T-helper 1 cell treated with Interleukin-12 subunit alpha and Interleukin-12 subunit beta and Interleukin-4 antibody, amounts not matched to agents 30 ng/mL and 1 ng/mL, for 36 hours (primary cell): ENCODE results near the gene VAV3. TPM values are rescaled to one million over a fixed set of nuclear protein-coding genes. Genes with fewer than 3 reads are reported as not detected.

Experiments
- intact Hi-C: fragments of 100-400 bp; cut with micrococcal nuclease; formaldehyde crosslinking; loops from one replicate; pipeline ENCODE4 v1.15.1; 2024
- total RNA-seq: library from RNA; stranded (reverse); gene quantifications from 2 replicates; pipeline ENCODE4 v1.2.3, GENCODE V29; 2022

VAV3 gene
- total RNA-seq, 1 donor from 2014 or later = 2.0 TPM

GRCh38 chr1:107547363-107548155, 417.4 kb downstream of the VAV3 start:
- intact Hi-C loops = no loop called here

DNA sequence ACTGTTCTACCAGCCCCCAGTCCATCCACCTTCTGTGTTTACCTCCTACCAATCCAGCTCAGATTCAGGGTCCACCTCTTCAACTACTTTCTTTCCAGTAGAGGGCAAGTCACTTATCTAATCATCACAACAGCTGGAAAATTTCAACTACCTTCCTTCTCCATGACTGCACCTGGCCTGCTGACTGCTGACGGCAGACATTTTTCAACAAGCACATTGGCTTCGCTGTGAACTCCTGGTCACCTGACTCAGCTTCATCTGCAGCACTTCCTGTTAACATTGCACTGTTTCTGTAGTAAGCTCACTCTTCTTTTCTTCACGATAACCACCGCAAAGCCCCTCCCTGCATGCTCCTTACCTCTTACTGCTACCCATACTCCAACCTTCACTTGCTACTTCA, 418.4 kb downstream of the VAV3 start:
- intact Hi-C loops = no loop called here

DNA sequence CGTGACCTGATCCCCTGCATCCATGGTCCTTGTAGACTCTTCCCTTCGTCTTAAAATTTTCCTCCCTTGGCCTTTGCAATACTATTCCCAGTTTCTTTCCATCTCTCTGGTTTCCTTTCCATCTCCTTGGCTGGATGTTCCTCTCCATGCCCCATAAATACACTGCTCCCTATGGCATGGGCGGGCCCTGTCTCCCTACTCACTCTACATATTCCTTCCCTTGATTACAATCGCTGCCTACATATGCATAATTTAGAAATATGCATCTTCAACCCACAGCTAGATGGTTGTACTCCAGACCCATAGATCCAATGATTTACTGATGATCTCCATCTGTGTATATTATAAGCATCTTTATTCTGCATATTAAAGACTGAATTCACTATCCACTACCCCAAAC, 419.1 kb downstream of the VAV3 start:
- intact Hi-C loops = no loop called here

- intact Hi-C loops = no loop called here
Measured at GRCh38 chr1:107545056-107545577, 419.9 kb downstream of the VAV3 start.

- intact Hi-C loops = no loop called here
Measured at GRCh38 chr1:107544285-107544684, 420.7 kb downstream of the VAV3 start.

GRCh38 chr1:107541412-107541811, 423.6 kb downstream of the VAV3 start:
- intact Hi-C loops = no loop called here

DNA sequence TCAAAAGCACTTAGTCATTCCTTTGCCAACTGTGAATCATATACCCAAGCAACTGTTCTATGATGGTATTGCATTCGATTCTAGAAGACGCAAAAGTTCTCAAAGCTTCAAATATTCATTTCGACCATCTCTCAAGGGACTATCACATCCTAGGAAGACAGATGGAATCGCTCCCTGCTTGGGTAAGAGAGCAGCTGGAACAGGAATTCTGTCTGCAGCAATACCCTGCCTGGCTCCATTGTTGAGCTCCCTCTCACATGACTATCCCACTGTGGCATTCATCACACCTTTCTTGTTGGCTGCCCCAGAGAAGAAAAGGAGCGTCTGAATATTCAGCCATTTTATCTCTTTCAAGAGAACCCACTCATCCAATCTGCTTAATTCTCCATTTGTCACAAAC, 426.5 kb downstream of the VAV3 start:
- intact Hi-C loops = loop anchor here (10.0 kb wide), 1 partner anchor 226 kb away; no protein-coding TSS in a partner anchor

DNA sequence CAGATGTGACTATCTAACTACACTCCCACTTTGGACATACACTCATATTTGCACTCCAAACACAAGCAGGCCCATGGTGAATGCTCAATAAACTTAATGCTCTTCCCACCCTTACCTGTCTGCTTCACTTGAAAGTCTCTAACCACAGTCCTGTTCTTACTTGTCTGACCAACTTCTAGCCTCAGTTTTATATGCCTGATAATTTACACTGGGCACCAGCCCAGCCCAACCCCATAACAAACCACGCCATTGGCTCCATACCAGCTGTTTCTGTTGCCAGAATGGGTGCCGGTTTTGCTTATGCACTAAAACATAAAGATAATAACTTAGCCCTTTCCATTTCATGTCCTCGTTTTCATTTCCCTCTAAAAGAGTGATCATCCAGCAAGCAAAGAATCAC, 428.7 kb downstream of the VAV3 start:
- intact Hi-C loops = loop anchor here (10.0 kb wide), 1 partner anchor 229 kb away; no protein-coding TSS in a partner anchor

- intact Hi-C loops = loop anchor here (10.0 kb wide), 1 partner anchor 230 kb away; no protein-coding TSS in a partner anchor
Measured at GRCh38 chr1:107535091-107535490, 429.9 kb downstream of the VAV3 start.

GRCh38 chr1:107534632-107535031, 430.3 kb downstream of the VAV3 start:
- intact Hi-C loops = loop anchor here (10.0 kb wide), 1 partner anchor 230 kb away; no protein-coding TSS in a partner anchor

GRCh38 chr1:107533436-107533835, 431.5 kb downstream of the VAV3 start:
- intact Hi-C loops = loop anchor here (10.0 kb wide), 1 partner anchor 231 kb away; no protein-coding TSS in a partner anchor

DNA sequence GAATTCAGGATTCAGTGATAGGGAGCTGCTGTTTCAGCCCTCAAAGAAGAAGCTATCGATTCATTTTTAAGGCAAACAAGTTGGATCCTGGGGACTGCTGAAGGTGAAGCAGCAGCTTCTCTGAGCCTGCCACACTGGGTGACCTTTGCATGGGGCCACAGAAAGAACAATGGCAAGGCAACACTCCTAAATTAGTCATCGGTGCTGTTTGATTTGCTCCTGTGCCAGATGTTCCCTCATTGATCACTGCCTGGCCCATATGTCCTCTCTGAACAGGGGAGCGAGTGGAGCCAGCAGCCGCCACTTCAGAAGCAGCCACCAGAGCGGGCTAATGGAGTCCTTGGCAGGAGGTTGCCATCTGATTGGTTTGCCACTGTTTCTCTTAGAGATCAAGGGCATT, 432.7 kb downstream of the VAV3 start:
- intact Hi-C loops = loop anchor here (10.0 kb wide), 1 partner anchor 232 kb away; no protein-coding TSS in a partner anchor

GRCh38 chr1:107531065-107531908, 433.7 kb downstream of the VAV3 start:
- intact Hi-C loops = loop anchor here (10.0 kb wide), 1 partner anchor 234 kb away; no protein-coding TSS in a partner anchor

DNA sequence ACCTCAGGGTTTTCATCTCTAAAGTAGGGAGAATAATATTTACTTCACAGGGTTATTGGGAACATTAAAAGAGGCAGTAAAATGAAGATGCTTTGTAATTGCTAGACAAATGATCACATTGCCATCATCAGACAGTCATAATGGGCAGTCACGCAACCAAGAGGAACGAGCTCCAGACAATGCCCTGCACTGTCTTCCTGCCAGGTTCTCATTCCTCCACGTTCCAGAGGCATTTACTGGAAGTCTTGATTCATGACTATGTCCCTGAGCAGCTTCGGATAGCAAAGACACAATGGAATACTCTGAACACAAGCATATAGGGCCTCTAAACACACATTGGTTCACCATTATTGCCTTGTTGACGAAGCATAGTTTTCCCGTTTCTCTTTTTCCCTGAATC, 434.4 kb downstream of the VAV3 start:
- intact Hi-C loops = loop anchor here (10.0 kb wide), 1 partner anchor 234 kb away; no protein-coding TSS in a partner anchor

GRCh38 chr1:107529511-107530149, 435.4 kb downstream of the VAV3 start:
- intact Hi-C loops = loop anchor here (1.0 to 10.0 kb wide), 3 partner anchors 99 to 332 kb away; no protein-coding TSS in a partner anchor

GRCh38 chr1:107526524-107527198, 438.3 kb downstream of the VAV3 start:
- intact Hi-C loops = no loop called here

DNA sequence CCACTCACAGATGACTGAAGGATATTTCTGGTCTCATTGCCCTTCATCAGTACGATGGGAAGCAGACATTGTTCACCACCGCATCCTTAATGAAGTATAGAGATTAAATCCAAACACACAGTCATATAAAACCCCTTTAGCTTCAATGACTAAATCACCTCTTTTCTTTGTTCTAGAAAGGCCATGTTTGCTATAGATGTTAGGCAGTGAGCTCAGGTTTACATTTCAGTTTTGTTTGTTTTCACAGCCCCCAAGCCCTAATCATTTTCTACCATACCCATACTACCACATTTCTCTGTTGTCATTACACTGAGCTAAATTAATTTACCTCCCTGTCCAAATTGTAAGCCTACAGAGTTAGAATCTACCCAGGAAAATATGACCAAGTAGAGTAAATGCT, 439.0 kb downstream of the VAV3 start:
- intact Hi-C loops = no loop called here

DNA sequence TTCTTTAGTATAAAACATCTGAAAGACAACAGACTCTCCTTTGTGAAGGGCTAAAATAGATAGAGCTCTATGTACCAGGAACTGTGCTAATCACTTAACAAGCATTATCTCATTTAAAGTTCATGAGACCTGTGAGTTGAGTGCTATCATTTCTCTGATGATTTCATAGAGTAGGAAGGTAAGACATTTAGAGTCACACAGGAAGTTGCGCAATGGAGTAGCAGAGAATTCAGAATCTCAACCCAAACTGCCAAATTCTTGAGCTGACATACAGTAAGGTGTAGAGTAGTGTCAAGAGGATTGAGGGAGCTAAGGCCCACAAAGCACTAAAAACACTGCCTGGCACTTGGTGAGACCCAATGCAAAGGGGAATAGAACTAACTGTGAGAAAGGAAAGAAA, 439.8 kb downstream of the VAV3 start:
- intact Hi-C loops = no loop called here

GRCh38 chr1:107524301-107524700, 440.7 kb downstream of the VAV3 start:
- intact Hi-C loops = no loop called here

GRCh38 chr1:107523736-107524135, 441.2 kb downstream of the VAV3 start:
- intact Hi-C loops = no loop called here
